ENCODE results near the gene FAXDC2.
"Not testable (repeated sequence)": the region's sequence is repeated elsewhere in the genome, so short reads cannot be mapped to it uniquely, and the experiment has no call there.

FAXDC2 gene

DNA sequence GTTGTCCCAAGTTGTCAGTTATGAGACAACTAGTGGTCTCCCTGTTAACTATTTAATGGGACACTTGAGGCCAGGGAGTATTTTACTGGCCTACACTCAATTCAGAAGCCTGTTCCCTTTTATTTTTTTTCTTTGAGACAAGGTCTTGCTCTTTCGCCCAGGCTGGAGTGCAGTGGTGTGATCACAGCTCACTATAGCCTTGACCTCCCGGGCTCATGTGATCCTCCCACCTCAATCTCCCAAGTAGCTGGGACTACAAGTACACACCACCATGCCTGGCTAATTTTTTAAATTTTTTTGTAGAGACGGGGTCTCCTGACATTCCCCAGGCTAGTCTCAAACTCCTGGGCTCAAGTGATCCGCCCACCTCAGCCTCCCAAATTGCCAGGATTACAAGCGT is 27.5 kb downstream of the FAXDC2 start:
- not testable (repeated sequence) for H3K9ac ChIP-seq (ENCODE audit: low read depth, low read length)

DNA sequence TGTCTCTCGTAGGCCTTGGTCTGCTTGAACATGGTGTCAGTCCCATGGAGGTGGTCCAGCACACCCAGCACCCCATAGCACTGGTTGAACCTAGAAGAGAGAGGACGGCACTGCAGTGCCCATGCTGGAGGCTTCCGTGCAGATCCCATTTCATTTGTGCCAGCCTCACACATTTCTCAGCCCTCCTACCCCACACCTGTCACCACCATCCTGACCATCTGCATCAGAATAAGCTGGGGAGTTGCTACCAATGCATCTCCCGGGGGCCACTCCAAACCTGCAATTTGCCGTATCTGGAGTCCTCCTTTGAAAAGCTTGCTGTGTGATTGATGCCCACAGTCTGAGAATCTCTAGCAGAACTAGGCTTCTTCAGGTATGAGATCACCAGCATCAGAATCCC is 30.0 kb downstream of the FAXDC2 start:
- Histone ChIP-seq H3K9ac (ENCODE audit: low read depth, low read length) (no peak overlapping the region), H3K36me3 (ENCODE audit: control insufficient read depth, insufficient read depth, low read length) (peaks cover 32% of the 10 kb centered on the region), H3K4me3 (ENCODE audit: low read depth, low read length) (no peak overlapping the region)

More for the DNA sequence above, 27.5 kb downstream of the FAXDC2 start:
- peaks cover 20% of the 10 kb centered on the region for H3K36me3 ChIP-seq (ENCODE audit: control insufficient read depth, insufficient read depth, low read length)
- H3K4me3 ChIP-seq (ENCODE audit: low read depth, low read length); H3K27me3 ChIP-seq (ENCODE audit: control insufficient read depth, insufficient read depth, low read length); H3K4me1 ChIP-seq (ENCODE audit: control insufficient read depth, insufficient read depth, low read length); H3K9me3 ChIP-seq (ENCODE audit: control insufficient read depth, insufficient read depth, low read length): not testable (repeated sequence)

DNA sequence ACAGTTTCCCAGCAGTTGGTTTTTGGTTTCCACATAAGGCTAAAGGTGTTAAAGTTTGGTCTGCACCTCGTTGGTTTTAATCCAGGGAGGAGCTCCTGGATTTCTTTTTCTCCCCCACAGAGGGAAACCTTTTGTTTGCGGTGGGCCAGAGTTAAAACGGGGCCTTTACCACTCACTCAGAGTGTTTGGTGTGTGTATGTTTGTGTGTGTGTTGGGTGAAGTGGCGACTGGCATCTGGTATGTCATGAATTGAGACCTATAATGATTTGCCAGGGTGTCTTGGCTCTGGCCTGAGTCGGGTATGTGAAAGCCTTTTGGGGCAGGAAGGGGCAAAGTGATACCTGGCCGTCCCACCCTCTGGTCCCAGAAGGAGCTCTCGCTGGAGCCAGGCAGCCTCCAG is 30.9 kb downstream of the FAXDC2 start:
- no peaks in the 10 kb centered on the region for H3K4me1 ChIP-seq (ENCODE audit: control insufficient read depth, insufficient read depth, low read length)
- no peaks in the 10 kb centered on the region for H3K9me3 ChIP-seq (ENCODE audit: control insufficient read depth, insufficient read depth, low read length)
- peaks cover 38% of the 10 kb centered on the region for H3K36me3 ChIP-seq (ENCODE audit: control insufficient read depth, insufficient read depth, low read length)
- H3K4me3 ChIP-seq (ENCODE audit: low read depth, low read length): no peak overlapping the region
- no peak overlapping the region for H3K9ac ChIP-seq (ENCODE audit: low read depth, low read length)
- H3K27me3 ChIP-seq (ENCODE audit: control insufficient read depth, insufficient read depth, low read length): no peaks in the 10 kb centered on the region

More for the DNA sequence above, 30.0 kb downstream of the FAXDC2 start:
- H3K27me3 ChIP-seq (ENCODE audit: control insufficient read depth, insufficient read depth, low read length): no peaks in the 10 kb centered on the region
- H3K9me3 ChIP-seq (ENCODE audit: control insufficient read depth, insufficient read depth, low read length): no peaks in the 10 kb centered on the region
- no peaks in the 10 kb centered on the region for H3K4me1 ChIP-seq (ENCODE audit: control insufficient read depth, insufficient read depth, low read length)

DNA sequence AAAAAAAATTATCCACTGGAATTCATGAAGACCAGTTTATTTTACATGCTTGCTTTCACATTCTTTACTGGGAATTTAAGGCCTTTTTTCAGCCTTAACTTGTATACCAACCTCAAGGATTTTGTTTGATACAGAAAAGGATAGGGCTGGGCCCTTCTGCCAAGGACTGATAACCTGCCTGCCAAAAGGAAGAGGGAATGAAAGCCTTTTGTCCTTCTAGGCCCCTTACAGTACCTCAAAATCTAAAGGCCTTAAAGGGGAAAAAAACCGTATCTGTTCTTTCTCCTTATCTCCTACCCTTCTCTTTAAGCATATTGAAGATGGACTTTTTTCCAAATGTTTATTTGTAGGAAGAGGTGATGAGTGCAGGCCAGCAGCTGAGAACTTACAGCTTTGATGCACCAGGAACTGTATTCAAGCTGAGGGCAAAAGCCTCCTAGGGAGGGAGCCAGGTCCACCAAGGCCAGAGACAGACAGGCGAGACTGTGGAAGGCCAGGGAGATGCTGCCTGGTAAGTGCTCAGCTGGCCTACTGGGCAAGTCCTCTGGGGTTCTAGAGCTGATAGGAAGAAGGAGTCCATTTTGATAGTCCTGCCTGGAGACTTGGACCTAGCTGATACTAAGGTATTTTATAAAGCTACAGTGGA is 31.8 kb downstream of the FAXDC2 start:
- H3K4me3 ChIP-seq (ENCODE audit: low read depth, low read length): no peak overlapping the region
- H3K27me3 ChIP-seq (ENCODE audit: control insufficient read depth, insufficient read depth, low read length): no peaks in the 10 kb centered on the region
- H3K36me3 ChIP-seq (ENCODE audit: control insufficient read depth, insufficient read depth, low read length): peaks cover 35% of the 10 kb centered on the region
- no peaks in the 10 kb centered on the region for H3K9me3 ChIP-seq (ENCODE audit: control insufficient read depth, insufficient read depth, low read length)
- H3K9ac ChIP-seq (ENCODE audit: low read depth, low read length): no peak overlapping the region
- H3K4me1 ChIP-seq (ENCODE audit: control insufficient read depth, insufficient read depth, low read length): no peaks in the 10 kb centered on the region

DNA sequence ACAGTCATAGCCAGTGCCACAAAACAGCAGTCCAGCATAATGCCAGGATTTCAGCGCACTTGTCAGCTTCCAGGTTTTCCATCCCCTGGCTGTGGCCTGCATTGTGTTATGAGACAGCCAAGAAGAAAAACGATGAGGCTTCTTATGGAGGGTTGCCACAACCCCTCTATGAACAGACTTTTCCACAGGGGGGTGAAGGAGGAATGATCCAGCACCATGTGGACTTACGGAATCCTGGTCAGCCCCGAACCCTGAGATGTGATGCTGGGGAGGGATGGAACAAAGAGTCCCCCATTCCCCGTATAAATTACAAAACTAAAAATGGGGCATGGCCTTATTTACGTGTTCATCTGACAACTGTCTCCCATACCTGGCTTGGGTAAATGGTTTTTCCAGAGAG is 32.6 kb downstream of the FAXDC2 start:
- Histone ChIP-seq H3K9me3 (ENCODE audit: control insufficient read depth, insufficient read depth, low read length) (no peaks in the 10 kb centered on the region), H3K36me3 (ENCODE audit: control insufficient read depth, insufficient read depth, low read length) (peaks cover 37% of the 10 kb centered on the region), H3K9ac (ENCODE audit: low read depth, low read length) (no peak overlapping the region), H3K27me3 (ENCODE audit: control insufficient read depth, insufficient read depth, low read length) (no peaks in the 10 kb centered on the region), H3K4me3 (ENCODE audit: low read depth, low read length) (no peak overlapping the region), H3K4me1 (ENCODE audit: control insufficient read depth, insufficient read depth, low read length) (no peaks in the 10 kb centered on the region)

DNA sequence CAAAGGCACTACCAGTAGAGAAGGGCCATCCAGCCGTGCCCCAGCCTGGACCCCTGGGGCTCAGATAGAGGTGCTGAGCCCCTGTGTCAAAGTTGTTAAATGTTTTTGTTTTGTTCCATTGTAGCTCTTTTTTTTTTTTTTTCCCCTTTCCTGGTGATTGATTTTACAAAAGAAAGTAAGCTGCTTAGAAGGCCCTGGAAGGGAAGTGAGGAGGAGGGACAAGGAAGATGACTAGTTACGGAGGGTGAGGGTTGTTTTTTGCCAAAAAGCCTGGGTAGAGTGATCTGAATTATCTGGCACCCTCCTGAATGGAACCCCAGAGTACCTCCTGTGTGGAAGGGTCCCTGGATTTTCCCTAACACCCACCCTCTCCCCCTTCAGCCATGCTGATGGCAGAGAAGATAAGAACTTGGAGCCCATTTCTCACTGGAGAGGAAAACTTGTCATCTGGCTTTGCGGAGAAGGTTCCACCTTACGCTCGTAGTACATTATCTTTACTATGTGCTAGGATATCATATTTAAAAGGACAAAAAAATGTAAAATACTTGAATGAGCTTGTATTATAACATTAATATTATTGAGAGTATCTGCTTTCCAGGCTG is 33.4 kb downstream of the FAXDC2 start:
- Histone ChIP-seq H3K4me1 (ENCODE audit: control insufficient read depth, insufficient read depth, low read length) (no peaks in the 10 kb centered on the region), H3K9ac (ENCODE audit: low read depth, low read length) (no peak overlapping the region), H3K4me3 (ENCODE audit: low read depth, low read length) (no peak overlapping the region), H3K9me3 (ENCODE audit: control insufficient read depth, insufficient read depth, low read length) (no peaks in the 10 kb centered on the region), H3K36me3 (ENCODE audit: control insufficient read depth, insufficient read depth, low read length) (peaks cover 42% of the 10 kb centered on the region), H3K27me3 (ENCODE audit: control insufficient read depth, insufficient read depth, low read length) (no peaks in the 10 kb centered on the region)

DNA sequence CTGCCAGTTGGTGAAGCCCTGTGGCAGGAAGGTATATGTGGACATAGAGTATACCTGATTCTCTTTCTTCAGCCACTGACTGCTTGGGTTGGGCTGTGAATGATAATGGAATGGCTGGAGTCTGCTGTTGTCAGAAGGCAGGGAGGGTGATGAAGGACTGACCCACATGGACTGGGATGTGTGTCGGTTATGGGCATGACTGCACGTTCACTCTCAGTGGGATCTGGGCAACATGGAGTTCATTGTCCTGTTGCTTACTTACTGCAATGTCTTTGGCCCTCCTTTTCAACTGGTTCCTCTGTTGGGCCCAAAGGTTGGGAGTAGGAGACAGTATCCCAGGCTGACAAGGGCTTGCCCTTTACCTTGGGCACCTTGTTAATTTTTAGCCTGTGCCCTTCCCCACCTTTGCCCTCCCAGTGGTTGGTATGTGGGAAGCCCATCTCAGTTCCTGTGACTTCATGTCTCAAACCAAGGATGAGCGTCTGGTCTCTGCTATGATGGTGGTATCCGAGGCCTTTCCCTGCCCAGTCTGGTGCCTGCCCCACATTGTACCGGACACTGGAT is 34.6 kb downstream of the FAXDC2 start:
- Histone ChIP-seq H3K9ac (ENCODE audit: low read depth, low read length) (no peak overlapping the region), H3K9me3 (ENCODE audit: control insufficient read depth, insufficient read depth, low read length) (no peaks in the 10 kb centered on the region), H3K4me3 (ENCODE audit: low read depth, low read length) (no peak overlapping the region), H3K27me3 (ENCODE audit: control insufficient read depth, insufficient read depth, low read length) (no peaks in the 10 kb centered on the region), H3K4me1 (ENCODE audit: control insufficient read depth, insufficient read depth, low read length) (no peaks in the 10 kb centered on the region), H3K36me3 (ENCODE audit: control insufficient read depth, insufficient read depth, low read length) (peaks cover 53% of the 10 kb centered on the region)

DNA sequence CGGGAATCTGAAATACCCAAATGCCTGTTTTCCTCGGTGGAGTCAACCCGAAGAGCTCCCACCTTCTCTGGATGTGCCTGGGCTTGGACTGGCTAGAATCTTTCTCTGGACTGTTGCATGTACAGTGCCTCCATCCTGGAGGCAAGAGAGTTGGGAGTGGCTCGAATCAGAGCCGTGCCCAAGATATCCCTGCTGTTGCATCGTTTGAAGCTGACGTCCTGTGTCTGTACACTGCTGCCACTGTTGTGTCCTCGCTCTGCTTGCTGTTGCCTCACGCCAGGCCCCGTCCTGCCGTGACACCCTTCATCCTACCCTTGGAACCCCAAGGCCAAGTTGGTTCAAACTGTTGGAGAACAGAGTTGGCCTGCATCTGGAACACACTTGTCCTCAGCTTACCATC is 35.4 kb downstream of the FAXDC2 start:
- Histone ChIP-seq H3K4me3 (ENCODE audit: low read depth, low read length) (no peak overlapping the region), H3K27me3 (ENCODE audit: control insufficient read depth, insufficient read depth, low read length) (no peaks in the 10 kb centered on the region), H3K4me1 (ENCODE audit: control insufficient read depth, insufficient read depth, low read length) (no peaks in the 10 kb centered on the region), H3K9me3 (ENCODE audit: control insufficient read depth, insufficient read depth, low read length) (no peaks in the 10 kb centered on the region), H3K9ac (ENCODE audit: low read depth, low read length) (no peak overlapping the region), H3K36me3 (ENCODE audit: control insufficient read depth, insufficient read depth, low read length) (peaks cover 51% of the 10 kb centered on the region)

DNA sequence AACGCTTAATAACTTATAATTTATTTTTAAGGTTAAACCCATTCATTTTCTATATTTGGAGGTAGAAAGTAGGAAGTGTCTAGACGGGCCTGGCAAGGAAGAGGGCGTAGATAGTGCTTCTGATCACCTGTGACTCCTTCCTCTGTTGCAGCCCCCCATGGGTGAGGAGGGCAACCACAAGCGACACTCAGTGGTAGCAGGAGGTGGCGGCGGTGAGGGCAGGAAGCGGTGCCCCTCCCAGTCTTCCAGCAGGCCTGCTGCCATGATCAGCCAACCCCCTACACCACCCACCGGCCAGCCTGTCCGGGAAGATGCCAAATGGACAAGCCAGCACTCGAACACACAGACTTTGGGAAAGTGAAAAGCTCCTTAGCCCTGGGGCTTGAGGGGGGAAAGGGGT is 36.7 kb downstream of the FAXDC2 start:
- H3K4me3 ChIP-seq (ENCODE audit: low read depth, low read length): no peak overlapping the region
- H3K9ac ChIP-seq (ENCODE audit: low read depth, low read length): no peak overlapping the region
- no peaks in the 10 kb centered on the region for H3K4me1 ChIP-seq (ENCODE audit: control insufficient read depth, insufficient read depth, low read length)
- no peaks in the 10 kb centered on the region for H3K9me3 ChIP-seq (ENCODE audit: control insufficient read depth, insufficient read depth, low read length)
- peaks cover 53% of the 10 kb centered on the region for H3K36me3 ChIP-seq (ENCODE audit: control insufficient read depth, insufficient read depth, low read length)
- H3K27me3 ChIP-seq (ENCODE audit: control insufficient read depth, insufficient read depth, low read length): no peaks in the 10 kb centered on the region

DNA sequence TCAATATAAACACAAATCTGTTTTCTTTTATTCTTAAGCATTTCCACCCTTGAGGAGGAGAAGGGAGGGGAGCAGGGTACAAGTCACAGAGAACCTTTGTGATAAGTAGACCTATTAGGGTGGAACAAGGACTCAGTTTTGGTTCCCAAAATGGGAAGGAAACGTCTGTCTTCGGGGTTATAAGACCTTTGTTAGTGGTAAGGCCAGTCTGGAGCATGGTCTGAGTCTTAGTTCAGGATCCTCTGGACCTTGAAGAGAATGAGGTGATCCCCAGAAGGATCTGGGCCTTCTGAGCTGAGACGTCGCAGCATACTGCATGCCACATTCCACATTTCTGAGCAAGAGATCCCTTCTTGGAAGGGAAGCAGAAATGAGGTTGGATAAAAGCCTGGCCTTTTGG is 37.2 kb downstream of the FAXDC2 start:
- Histone ChIP-seq H3K27me3 (ENCODE audit: control insufficient read depth, insufficient read depth, low read length) (no peaks in the 10 kb centered on the region), H3K4me3 (ENCODE audit: low read depth, low read length) (no peak overlapping the region), H3K4me1 (ENCODE audit: control insufficient read depth, insufficient read depth, low read length) (no peaks in the 10 kb centered on the region), H3K36me3 (ENCODE audit: control insufficient read depth, insufficient read depth, low read length) (peaks cover 59% of the 10 kb centered on the region), H3K9me3 (ENCODE audit: control insufficient read depth, insufficient read depth, low read length) (no peaks in the 10 kb centered on the region), H3K9ac (ENCODE audit: low read depth, low read length) (no peak overlapping the region)

DNA sequence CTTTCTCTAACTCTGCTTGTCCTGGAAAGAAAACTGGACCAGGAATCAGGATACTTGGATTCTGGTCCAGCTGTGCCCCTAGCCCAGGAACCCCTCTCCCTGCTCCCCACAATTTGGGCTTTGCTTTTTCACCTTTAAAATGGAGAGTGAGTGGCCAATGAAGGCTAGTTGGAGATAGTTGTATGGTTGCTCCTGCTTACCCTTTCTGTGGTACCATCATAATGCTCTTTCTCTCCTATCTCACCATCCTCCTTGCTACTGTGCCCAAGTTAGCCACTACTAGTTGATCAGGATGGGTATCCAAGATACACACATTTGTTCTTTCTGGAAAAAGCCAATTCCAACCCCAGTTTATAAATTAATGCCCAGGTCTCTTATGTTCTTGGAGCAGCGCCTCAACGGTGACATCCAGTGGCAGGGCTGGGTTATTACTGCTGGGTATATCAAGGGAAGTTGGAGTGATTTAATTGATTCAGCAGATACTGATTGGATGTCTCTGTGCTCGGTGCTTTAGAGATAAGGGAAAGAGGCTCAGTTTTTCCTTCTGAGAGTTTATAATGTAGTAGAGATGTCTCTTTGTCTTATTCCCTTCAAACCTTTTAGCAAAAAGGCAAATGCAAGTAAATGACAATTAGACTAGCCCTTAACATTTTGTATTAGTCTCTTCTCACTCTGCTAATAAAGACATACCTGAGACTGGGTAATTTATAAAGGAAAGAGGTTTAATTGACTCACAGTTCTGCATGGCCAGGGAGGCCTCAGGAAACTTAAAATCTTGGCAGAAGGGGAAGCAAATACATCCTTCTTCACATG is 38.5 kb downstream of the FAXDC2 start:
- H3K4me1 ChIP-seq (ENCODE audit: control insufficient read depth, insufficient read depth, low read length): no peaks in the 10 kb centered on the region
- no peak overlapping the region for H3K9ac ChIP-seq (ENCODE audit: low read depth, low read length)
- H3K27me3 ChIP-seq (ENCODE audit: control insufficient read depth, insufficient read depth, low read length): no peaks in the 10 kb centered on the region
- H3K4me3 ChIP-seq (ENCODE audit: low read depth, low read length): no peak overlapping the region
- peaks cover 60% of the 10 kb centered on the region for H3K36me3 ChIP-seq (ENCODE audit: control insufficient read depth, insufficient read depth, low read length)
- H3K9me3 ChIP-seq (ENCODE audit: control insufficient read depth, insufficient read depth, low read length): no peaks in the 10 kb centered on the region
